Activated naive CD4-positive, alpha-beta T cell treated with anti-CD3 and anti-CD28 coated beads, Interleukin-2, amount 50 U/mL, for 72 hours (primary cell): ENCODE results near the gene YOD1. TPM values are rescaled to one million over a fixed set of nuclear protein-coding genes. Genes with fewer than 3 reads are reported as not detected.
"Not testable (repeated sequence)": the region's sequence is repeated elsewhere in the genome, so short reads cannot be mapped to it uniquely, and the experiment has no call there.

Source experiments
- ATAC-seq, 2 donors: fragments of 150-1000 bp; cut with Tn5 transposase; 2 replicates each; pipeline ENCODE4 v1.10.0; 2021; ENCODE audit warnings: mild to moderate bottlenecking in 2 of 2, moderate library complexity in 2 of 2
- DNase-seq, 2 donors: peaks; one replicate each; pipeline ENCODE4 v3.0.0; 2021 to 2022; ENCODE audit warnings: low spot score in 2 of 2
- H3K27ac Mint-ChIP-seq, 2 donors: one replicate each; pipeline ENCODE4 v1.8.0; 2022; ENCODE audit warnings: mild to moderate bottlenecking in 2 of 2, mixed read lengths in 2 of 2
- H3K36me3 Mint-ChIP-seq, 2 donors: one replicate each; pipeline ENCODE4 v1.8.0; 2022; ENCODE audit warnings: mixed read lengths in 2 of 2
- H3K9me3 Mint-ChIP-seq, 2 donors: one replicate each; pipeline ENCODE4 v1.8.0; 2022; ENCODE audit warnings: mixed read lengths in 2 of 2
- total RNA-seq, 2 donors: library from RNA; stranded (reverse); gene quantifications; one replicate each; pipeline ENCODE4 v1.2.3, GENCODE V29; 2022

YOD1 gene
- total RNA-seq, 2 donors from 2014 or later, result 6.6 to 23.4 TPM

DNA sequence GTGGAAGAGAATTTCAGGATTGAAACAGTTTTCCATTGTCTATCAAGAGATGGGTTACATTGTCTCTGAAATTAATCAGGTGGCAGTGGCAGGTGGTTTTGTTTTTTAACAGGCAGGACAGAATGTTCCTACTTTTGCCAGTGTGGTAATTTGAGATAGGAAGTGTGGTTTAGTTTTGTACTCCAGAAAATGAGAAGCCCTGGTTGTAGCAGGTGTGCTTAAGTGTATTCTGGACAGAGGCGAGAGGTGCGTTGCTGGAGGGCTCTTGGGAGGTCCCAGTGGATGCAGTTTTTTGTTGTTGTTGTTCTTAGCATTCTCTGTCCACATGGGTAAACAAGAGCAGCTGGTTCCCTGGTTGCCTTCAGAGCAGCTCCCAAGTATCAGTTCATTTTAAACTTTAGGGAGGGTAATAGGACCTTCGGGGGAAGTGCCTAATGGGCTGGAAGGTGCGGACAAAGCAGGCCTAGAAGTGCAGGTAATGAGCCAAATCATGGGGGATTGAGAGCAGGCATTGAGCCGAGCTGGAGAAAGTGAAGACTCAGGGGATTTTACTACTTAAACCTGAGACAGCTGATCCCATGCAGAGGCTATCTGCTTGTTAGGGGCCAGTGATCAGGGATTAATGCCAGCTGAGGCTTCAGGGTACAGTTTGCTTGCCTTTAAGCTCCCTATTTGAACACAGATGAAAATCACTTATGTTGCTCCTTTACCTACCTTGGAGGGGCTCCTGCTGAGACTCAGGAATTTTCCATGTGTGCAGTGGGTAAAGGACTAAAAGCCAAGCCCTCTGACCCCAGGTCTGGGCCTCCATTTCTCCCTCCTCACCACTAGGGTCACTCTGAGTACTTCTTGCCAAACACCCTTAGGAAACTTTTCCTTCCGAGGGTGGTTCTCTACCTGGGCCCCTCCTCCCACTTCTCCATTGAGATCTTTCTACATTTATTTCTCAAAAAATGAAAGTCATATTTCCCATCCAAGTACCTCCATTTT is 8.2 kb upstream of the YOD1 start:
- Mint-ChIP-seq H3K36me3 (peaks cover 0 to 7% of the 10 kb centered on the region in 2 donors), H3K9me3 (no peaks in the 10 kb centered on the region), H3K27ac (no peak overlapping the region)
- ATAC-seq (no peak), DNase-seq (no peak)

DNA sequence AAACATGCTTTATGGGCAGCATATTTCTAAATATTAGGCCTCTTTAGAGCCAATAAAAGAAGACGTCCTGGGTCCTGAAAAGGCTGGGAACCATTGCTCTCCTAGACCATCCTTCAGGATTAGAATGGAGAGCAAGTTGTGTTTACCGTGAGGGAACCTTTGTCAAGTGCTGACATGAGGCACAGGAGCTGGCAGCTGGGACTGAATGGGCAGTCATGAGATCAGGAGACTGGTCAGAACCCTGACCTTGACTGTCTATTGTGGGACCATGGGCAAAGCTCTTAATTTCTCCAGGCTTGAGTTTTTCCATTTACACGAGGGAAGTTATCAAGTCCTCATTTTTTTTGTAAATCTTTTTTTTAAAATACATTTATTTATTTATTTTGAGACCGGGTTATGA is 7.2 kb upstream of the YOD1 start:
- ATAC-seq (no peak), DNase-seq (no peak)
- Mint-ChIP-seq H3K27ac (no peak overlapping the region), H3K36me3 (peaks cover under 1 to 7% of the 10 kb centered on the region in 2 donors), H3K9me3 (no peaks in the 10 kb centered on the region)

DNA sequence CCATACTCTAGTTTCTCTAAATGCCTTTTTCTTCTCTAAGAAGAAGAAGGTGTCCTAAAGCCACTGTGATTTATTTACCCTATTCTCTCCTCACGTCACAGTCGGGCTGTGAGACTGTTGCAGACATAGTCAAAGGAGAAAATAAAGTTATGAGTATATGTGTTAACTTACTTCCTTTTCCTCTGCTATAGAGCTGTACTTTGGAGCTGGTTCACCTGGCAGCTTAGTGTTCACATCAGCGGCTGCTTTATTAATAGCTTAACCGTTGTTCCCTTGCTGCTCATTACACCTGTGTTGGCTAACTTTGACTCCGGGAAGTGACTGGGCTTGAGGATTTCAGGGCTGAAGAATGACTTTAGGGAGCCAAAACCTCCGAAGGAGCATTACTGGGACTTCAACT is 5.7 kb upstream of the YOD1 start:
- Mint-ChIP-seq H3K36me3 (peaks cover 0 to 6% of the 10 kb centered on the region in 2 donors), H3K27ac (no peak overlapping the region), H3K9me3 (no peaks in the 10 kb centered on the region)
- no peak for ATAC-seq
- DNase-seq, result no peak

DNA sequence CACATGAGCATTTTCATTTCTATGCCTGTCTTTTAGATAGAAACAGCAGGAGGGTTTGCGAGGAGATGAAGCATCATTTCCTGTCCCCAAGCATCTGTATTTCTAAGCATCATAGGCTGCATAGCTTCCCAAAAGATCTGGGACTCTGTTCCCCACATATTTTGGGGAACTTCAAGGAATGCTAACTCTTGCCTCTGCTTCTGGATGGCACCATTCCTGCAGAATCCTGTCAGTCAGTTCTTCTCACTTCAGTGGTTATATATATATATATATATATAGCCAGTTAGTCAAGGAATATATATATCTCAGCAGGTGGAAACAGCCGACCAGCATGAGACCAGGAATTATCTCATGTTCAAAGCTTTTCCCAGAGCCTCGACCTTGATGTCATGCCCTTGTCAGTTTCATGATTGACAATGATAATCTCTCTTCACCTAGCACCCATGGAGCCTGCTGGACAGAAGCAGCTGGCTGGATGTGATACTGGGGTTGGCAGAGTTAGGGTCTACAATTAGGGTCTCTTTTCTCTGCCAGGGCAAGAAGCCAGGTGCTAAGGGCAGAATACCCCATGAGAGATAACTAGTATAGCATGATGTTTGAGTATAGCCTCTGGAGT is 4.5 kb upstream of the YOD1 start:
- Mint-ChIP-seq H3K27ac (no peak overlapping the region), H3K9me3 (no peaks in the 10 kb centered on the region), H3K36me3 (peaks cover 0 to 6% of the 10 kb centered on the region in 2 donors)
- DNase-seq, result no peak
- no peak for ATAC-seq

DNA sequence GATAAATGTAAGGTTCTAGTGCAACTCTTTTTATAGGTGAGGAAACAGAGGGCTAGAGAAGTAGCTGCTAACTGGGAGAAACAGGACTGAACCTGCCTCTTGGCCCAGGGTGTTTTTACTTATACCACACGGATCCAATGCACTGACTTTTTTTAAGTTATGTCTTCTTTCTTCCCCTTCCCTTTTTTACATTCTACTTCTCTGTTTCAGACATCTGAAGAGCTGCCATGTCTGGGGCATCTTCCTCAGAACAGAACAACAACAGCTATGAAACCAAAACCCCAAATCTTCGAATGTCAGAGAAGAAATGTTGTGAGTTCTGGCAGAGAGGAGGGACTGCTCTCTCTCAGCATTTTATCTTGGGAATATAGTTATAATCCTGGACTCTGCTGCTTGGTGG is 3.5 kb upstream of the YOD1 start:
- Mint-ChIP-seq H3K27ac (no peak overlapping the region), H3K36me3 (peaks cover 6 to 8% of the 10 kb centered on the region in 2 donors)
- ATAC-seq, result no peak

DNA sequence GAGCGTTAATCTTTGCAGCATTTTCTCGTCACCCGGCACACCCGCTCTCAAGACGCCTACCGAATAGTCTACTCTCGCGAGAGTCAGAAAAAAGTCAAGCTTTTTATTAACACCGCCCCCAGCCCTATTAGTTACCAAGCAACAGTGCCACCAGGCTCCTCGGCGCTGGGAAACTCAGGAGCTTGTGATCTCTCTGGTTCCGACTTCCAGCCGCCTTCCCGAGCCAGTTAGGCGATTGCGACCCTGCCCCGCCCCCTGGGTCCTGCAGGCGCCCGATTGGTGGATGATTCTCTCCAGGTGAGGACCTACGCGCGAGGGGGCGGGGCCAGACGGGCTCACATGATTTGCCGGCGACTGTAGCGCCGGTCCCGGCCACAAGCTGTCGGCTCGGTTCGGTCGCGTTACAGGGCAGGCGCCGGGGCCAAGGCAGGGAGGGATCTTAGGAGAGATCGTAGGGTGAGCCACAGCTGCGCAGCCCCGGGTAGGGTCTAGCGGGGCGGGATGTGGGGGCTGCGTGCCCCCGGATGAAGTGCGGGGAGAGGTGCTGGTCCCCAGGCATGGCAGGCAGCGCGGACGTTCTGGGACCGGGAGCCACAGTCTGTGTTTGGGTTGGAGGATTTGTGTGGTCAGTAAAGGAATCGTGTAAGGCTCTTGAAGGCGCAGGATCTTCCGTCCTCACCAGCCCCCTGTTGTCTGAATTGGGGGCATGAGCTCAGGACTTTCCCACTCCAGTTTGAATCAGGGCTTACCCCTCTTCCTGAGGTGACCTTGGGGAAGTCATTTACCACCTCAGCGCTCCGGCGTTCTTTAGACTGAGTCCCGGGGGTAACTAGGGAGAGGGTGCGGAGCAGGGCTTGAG is 2.1 kb upstream of the YOD1 start, which contains the start of gene PFKFB2:
PFKFB2 (plus strand) TSS at position 365 of the 859 bp plus-strand sequence. CDS start 1,443 bp downstream, outside the sequence.
- H3K9me3 Mint-ChIP-seq, result no peaks in the 10 kb centered on the region
- H3K36me3 Mint-ChIP-seq, result peaks cover 7 to 10% of the 10 kb centered on the region in 2 donors
- peak; percentile 76 to 87 for ATAC-seq
- DNase-seq, result peak; percentile 92 to 93
- H3K27ac Mint-ChIP-seq, result peak within 1 kb of the TSS; percentile 98 to 99

More for the DNA sequence above, 3.5 kb upstream of the YOD1 start:
- DNase-seq, result no peak
- no peaks in the 10 kb centered on the region for H3K9me3 Mint-ChIP-seq

DNA sequence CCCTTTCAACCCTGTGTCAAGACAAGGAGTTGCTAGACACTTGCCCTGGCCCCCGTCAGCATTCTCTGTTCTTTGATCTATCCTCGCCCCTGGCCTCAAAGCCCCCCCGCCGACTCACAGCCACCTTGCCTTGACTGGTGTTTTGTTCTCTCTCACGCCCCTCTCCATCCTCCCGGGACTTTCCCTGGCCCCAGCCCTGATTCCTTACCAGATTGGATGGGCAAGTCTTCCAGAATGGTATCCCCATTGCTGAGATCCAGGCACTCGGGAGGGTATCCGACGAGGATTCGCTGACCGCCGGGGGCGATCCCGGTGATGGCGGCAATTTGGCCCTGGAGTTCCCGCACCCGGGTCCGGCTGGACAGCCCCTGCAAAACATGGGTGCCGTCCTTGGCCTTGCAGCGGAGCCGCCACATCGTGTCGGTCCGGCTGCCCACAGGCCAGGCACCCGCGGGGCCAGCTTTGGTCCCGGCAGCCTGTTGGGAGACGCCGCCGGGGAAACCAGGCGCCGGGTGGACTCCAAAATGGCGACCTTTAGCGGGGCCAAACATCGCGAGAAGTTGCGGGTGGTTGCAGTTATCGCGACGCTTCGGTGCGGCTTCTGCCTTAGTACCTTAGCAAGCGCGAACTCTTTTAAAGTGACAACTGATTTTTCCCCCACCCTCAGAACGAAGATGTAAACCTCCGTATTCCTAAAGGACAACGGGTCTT is 373 bp downstream of the YOD1 start:
- Mint-ChIP-seq H3K36me3 (peaks cover 10 to 16% of the 10 kb centered on the region in 2 donors), H3K9me3 (no peaks in the 10 kb centered on the region), H3K27ac (peak overlapping the region; percentile 96 to 99)
- ATAC-seq, result peak; percentile 55 to 67
- peak; percentile 89 for DNase-seq

DNA sequence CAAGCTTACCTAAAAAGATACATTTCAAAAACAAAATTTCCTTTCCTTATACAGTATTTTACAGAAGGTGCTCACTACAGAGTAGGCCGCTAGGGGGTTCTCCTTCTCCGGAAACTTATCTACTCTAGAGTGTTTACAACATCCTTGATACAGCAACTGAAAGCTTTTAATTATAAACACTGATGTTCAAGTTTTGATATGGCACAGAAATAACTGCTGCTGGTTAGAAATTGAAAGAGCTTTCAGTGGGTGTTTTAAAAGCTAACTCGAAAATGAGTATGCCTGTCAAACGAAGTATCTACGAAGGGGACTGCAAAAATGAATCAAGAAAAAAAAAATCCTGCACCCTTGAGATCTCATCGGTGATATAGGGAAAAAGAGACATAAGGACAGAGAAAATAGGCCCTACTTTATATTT is 1.0 kb downstream of the YOD1 start:
- peak overlapping the region; percentile 96 to 99 for H3K27ac Mint-ChIP-seq
- DNase-seq, result peak in 1 of 2 donors; percentile 43
- peak in 1 of 2 donors; percentile 29 for ATAC-seq
- H3K36me3 Mint-ChIP-seq, result peaks cover 10 to 16% of the 10 kb centered on the region in 2 donors
- no peaks in the 10 kb centered on the region for H3K9me3 Mint-ChIP-seq

DNA sequence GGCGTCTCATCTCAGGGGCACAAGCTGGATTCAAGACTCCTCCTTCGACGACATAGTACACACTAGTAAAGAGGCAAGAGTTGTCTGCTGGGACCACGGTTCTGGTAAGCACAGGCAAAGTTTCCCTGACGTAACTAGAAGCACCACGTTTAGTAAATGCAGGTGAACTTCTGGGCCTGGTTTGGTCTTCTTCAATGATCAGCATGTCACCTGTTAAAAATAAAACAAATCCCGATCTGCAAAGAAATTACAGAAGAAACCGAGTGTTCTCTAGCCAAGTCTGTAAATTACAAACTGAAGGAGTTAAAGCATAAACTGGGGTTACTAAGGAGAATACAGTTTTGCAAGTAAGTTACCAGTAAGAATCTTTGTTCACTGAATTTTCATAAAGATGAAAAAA is 1.5 kb downstream of the YOD1 start:
- Mint-ChIP-seq H3K9me3 (no peaks in the 10 kb centered on the region), H3K36me3 (peaks cover 10 to 16% of the 10 kb centered on the region in 2 donors), H3K27ac (peak overlapping the region; percentile 96 to 99)
- ATAC-seq, result no peak
- no peak for DNase-seq

DNA sequence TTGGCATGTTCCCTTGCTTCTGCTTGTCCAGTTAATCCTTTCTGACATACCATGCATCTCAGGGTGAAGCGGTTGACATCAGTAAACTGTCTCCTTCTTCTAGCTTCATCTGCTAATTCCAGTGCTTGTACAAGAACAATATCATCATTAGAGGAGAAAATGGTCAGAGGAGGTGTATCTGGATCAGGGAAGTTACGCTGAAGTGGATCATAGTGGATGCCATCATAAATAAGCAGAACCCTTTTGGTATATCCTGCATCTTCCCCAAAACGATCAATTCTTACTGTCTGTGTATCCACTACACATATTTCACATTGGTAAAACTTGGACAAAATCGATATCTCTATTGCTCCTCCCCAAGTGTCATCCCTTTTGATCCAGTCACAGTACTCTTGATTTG is 2.0 kb downstream of the YOD1 start:
- H3K27ac Mint-ChIP-seq, result peak overlapping the region in 1 of 2 donors; percentile 99
- no peak for ATAC-seq
- H3K36me3 Mint-ChIP-seq, result peaks cover 10 to 16% of the 10 kb centered on the region in 2 donors
- DNase-seq, result no peak
- no peaks in the 10 kb centered on the region for H3K9me3 Mint-ChIP-seq

DNA sequence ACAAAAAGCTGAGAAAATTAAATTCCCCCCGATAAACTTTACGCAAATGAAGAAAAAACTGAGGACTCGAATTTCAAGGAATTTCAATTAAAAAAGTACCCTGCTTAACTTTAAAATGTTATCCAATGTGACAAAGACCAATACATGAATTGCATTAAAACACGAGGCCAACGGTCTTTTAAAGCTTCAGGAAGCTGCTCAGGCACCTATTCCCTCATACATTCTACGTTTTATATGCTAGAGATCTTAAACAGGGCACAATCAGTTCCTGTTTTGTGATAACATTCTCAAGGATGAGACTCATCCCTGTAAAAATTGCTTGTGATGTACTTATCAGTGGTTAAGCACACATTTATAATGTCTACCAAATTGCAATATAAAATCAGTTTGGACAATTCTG is 3.0 kb downstream of the YOD1 start:
- no peak overlapping the region for H3K27ac Mint-ChIP-seq
- DNase-seq (no peak), ATAC-seq (no peak)
- H3K9me3 Mint-ChIP-seq, result no peaks in the 10 kb centered on the region
- peaks cover 10 to 13% of the 10 kb centered on the region in 2 donors for H3K36me3 Mint-ChIP-seq

DNA sequence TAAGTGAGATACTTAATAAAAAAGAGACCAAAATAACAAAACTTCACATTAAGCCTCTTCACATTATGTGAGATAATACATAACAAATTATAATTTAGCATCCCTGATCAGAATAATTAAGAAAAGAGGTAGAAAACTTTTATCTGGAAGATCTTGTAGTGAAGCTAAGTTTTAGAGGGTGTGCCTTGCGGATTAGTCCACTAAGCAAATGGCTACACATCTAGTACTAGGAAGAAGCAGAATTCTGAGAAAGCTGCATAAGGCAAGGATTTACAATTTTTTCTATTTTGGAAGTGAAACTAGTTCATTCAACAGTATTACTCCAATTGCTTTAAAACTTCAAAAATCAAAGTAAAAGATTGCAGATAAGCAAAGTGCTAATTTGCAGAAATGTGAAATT is 3.5 kb downstream of the YOD1 start:
- H3K27ac Mint-ChIP-seq, result no peak overlapping the region
- ATAC-seq (no peak), DNase-seq (no peak)
- peaks cover 10% of the 10 kb centered on the region in 2 donors for H3K36me3 Mint-ChIP-seq
- no peaks in the 10 kb centered on the region for H3K9me3 Mint-ChIP-seq

DNA sequence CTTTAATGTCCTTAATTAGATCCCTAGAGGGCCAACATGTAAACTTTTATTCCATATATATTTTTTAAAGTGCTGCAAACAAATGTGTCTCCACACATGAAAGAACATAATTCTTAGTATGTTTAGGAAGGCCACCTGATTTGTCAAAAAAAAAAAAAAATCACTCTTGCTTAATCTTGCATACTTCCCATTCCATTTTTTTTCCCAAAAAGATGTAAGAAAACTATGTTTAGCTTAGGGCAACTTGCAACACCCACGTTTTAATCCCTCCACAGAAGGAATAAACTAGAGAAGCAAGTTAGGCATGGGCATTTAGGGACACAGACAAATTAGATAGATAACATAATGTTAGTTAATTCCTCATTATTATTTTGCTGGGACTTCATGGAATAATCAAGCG is 5.6 kb downstream of the YOD1 start:
- ATAC-seq (no peak), DNase-seq (no peak)
- Mint-ChIP-seq H3K36me3 (peaks cover 10 to 16% of the 10 kb centered on the region in 2 donors), H3K9me3 (no peaks in the 10 kb centered on the region), H3K27ac (peak overlapping the region in 1 of 2 donors; percentile 50)

DNA sequence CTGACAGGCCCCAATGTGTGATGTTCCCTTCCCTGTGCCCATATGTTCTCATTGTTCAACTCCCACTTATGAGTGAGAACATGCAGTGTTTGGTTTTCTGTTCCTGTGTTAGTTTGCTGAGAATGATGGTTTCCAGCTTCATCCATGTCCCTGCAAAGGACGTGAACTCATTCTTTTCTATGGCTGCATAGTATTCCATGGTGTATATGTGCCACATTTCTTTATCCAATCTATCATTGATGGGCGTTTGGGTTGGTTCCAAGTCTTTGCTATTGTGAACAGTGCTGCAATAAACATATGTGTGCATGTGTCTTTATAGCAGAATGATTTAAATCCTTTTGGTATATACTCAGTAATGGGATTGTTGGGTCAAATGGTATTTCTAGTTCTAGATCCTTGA is 9.6 kb downstream of the YOD1 start:
- ATAC-seq, H3K36me3 Mint-ChIP-seq, H3K27ac Mint-ChIP-seq: not testable (repeated sequence)

DNA sequence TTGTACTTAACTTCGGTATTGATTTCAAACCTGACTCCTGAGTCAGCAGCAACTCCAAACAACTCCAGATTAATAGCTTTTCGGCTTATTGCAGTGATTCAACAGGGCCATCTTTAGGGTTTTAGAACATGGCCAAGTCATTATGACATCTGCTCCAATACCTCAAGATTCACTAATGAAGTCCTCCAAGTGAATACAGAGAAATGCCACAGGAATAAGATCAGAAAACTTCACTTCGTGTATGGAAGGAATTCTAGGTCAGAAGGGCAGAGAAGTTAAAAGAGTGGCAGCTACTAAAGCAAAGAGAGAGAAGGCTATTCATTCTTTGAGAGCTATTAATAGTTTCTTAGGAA is 10.9 kb downstream of the YOD1 start:
- DNase-seq (no peak), ATAC-seq (no peak)
- Mint-ChIP-seq H3K9me3 (no peaks in the 10 kb centered on the region), H3K27ac (no peak overlapping the region), H3K36me3 (peaks cover 0 to 6% of the 10 kb centered on the region in 2 donors)

More for the DNA sequence above, 9.6 kb downstream of the YOD1 start:
- DNase-seq, H3K9me3 Mint-ChIP-seq: not testable (repeated sequence)
